HCT116 (cell line): ENCODE measurements around the gene MMP23B. TPM values are rescaled to one million over a fixed set of nuclear protein-coding genes. Genes with fewer than 3 reads are reported as not detected.
"Not testable (repeated sequence)": the region's sequence is repeated elsewhere in the genome, so short reads cannot be mapped to it uniquely, and the experiment has no call there.

Source experiments
- ATAC-seq: fragments of 200-7000 bp; cut with Tn5 transposase; 2 replicates; pipeline ENCODE4 v1.9.1; 2020; ENCODE audit warnings: mild to moderate bottlenecking, moderate library complexity
- BruUV-seq: library from RNA; stranded (reverse); fragments of 400-500 nt; replicated peaks from 2 replicates; lab custom pipeline; 2021; lab: Mats Ljungman, UMichigan
- CTCF ChIA-PET: fragments of 300-600 bp; sonication (Branson Sonifier 250); formaldehyde crosslinking; loops from one replicate; lab custom pipeline; 2021; ENCODE audit warnings: antibody characterized with exemption; lab: Charles Lee
- POLR2A ChIA-PET: fragments of 300-600, 350-600 bp; sonication (Branson Sonifier 250); formaldehyde crosslinking; loops from one replicate; lab custom pipeline; 2021; ENCODE audit warnings: antibody characterized with exemption; lab: Charles Lee
- RAD21 ChIA-PET, 2 experiments: fragments of 300-600 bp; sonication (Branson Sonifier 250); formaldehyde crosslinking; loops; one replicate each; lab custom pipeline; 2023; ENCODE audit warnings: low total read pairs in 2 of 2; ENCODE audit not compliant: uncharacterized antibody in 2 of 2, unreplicated experiment in 2 of 2, low non-redundant PET in 1 of 2; lab: Charles Lee
- DNase-seq: peaks from one replicate; pipeline ENCODE4 v3.0.0-alpha.2; 2010; ENCODE audit warnings: low read depth, low spot score
- H2AFZ ChIP-seq: fragments of 200-600 bp; shearing (Covaris generic), sonication (generic); 2 replicates; pipeline ENCODE4 v1.6.1; 2017; ENCODE audit warnings: low read depth, mixed run types, mixed read lengths, antibody characterized with exemption, low read length; ENCODE audit not compliant: poor library complexity, severe bottlenecking
- H3K27ac ChIP-seq: 2 replicates; pipeline ENCODE4 v1.5.1; 2012; ENCODE audit warnings: low read depth, low read length
- H3K27me3 ChIP-seq: fragments of 200-600 bp; sonication (generic); 2 replicates; pipeline ENCODE4 v1.6.1; 2016; ENCODE audit warnings: mixed run types, low read length, mixed read lengths; ENCODE audit not compliant: insufficient read depth
- H3K36me3 ChIP-seq, 2 experiments: fragments of 200-500 bp in 1 of 2; fragments of 200-600 bp in 1 of 2; sonication (Bioruptor generic) in 1 of 2; sonication (generic) in 1 of 2; 2 replicates each; pipeline versions ENCODE4 v1.5.1 to v1.6.1; 2014 to 2016; ENCODE audit warnings: low read length in 2 of 2, inconsistent platforms in 1 of 2, mixed read lengths in 1 of 2, mixed run types in 1 of 2; ENCODE audit not compliant: insufficient read depth in 2 of 2, control insufficient read depth in 1 of 2
- H3K4me1 ChIP-seq, 2 experiments: fragments of 200-600 bp in 1 of 2; sonication (generic) in 1 of 2; 2 replicates each; pipeline versions ENCODE4 v1.5.1 to v1.6.1; 2012 to 2017; ENCODE audit warnings: low read length in 2 of 2, inconsistent platforms in 1 of 2, mild to moderate bottlenecking in 1 of 2, mixed read lengths in 1 of 2, mixed run types in 1 of 2, moderate library complexity in 1 of 2; ENCODE audit not compliant: insufficient read depth in 2 of 2, control insufficient read depth in 1 of 2
- H3K4me2 ChIP-seq: fragments of 200-600 bp; sonication (generic); 2 replicates; pipeline ENCODE4 v1.6.1; 2017; ENCODE audit warnings: mixed run types, low read length, mixed read lengths
- H3K4me3 ChIP-seq, 2 experiments: fragments of 200-600 bp in 1 of 2; sonication (generic) in 1 of 2; replicated peaks in 1 of 2; 2 replicates each; pipeline ENCODE4 v1.5.1; 2011 to 2016; ENCODE audit warnings: low read length in 2 of 2, control low read depth in 1 of 2, low read depth in 1 of 2, mild to moderate bottlenecking in 1 of 2, mixed read lengths in 1 of 2, mixed run types in 1 of 2
- H3K79me2 ChIP-seq: fragments of 200-600 bp; sonication (generic); 2 replicates; pipeline ENCODE4 v1.6.1; 2017; ENCODE audit warnings: mild to moderate bottlenecking, mixed run types, low read length, moderate library complexity, mixed read lengths; ENCODE audit not compliant: insufficient read depth
- H3K9ac ChIP-seq: fragments of 200-600 bp; sonication (generic); 2 replicates; pipeline ENCODE4 v1.6.1; 2016; ENCODE audit warnings: low read length, mixed read lengths
- H3K9me2 ChIP-seq: fragments of 200-600 bp; sonication (generic), shearing (Covaris generic); 2 replicates; pipeline ENCODE4 v1.6.1; 2017; ENCODE audit warnings: mixed run types, mild to moderate bottlenecking, moderate library complexity; ENCODE audit not compliant: insufficient read depth
- H3K9me3 ChIP-seq, 2 experiments: fragments of 200-500 bp in 1 of 2; fragments of 200-600 bp in 1 of 2; sonication (Bioruptor generic) in 1 of 2; sonication (generic) in 1 of 2; 2 replicates each; pipeline ENCODE4 v1.6.1; 2014 to 2017; ENCODE audit warnings: low read length in 2 of 2, mixed read lengths in 2 of 2, inconsistent platforms in 1 of 2, low read depth in 1 of 2, mild to moderate bottlenecking in 1 of 2, mixed run types in 1 of 2, moderate library complexity in 1 of 2; ENCODE audit not compliant: control insufficient read depth in 1 of 2, insufficient read depth in 1 of 2
- H4K20me1 ChIP-seq: fragments of 200-600 bp; sonication (generic), shearing (Covaris generic); 2 replicates; pipeline ENCODE4 v1.6.1; 2017; ENCODE audit warnings: mixed run types, mild to moderate bottlenecking, moderate library complexity; ENCODE audit not compliant: insufficient read depth
- intact Hi-C: fragments of 100-400 bp; cut with micrococcal nuclease; formaldehyde crosslinking; loops from 2 replicates; pipeline ENCODE4 v1.10.0; 2022
- total RNA-seq: library from RNA; stranded (reverse); gene quantifications from one replicate; pipeline ENCODE4 v1.2.1, GENCODE V29; 2021; ENCODE audit not compliant: unreplicated experiment

The MMP23B gene
- total RNA-seq, 1 experiment from 2014 or later: 8.7 TPM

DNA sequence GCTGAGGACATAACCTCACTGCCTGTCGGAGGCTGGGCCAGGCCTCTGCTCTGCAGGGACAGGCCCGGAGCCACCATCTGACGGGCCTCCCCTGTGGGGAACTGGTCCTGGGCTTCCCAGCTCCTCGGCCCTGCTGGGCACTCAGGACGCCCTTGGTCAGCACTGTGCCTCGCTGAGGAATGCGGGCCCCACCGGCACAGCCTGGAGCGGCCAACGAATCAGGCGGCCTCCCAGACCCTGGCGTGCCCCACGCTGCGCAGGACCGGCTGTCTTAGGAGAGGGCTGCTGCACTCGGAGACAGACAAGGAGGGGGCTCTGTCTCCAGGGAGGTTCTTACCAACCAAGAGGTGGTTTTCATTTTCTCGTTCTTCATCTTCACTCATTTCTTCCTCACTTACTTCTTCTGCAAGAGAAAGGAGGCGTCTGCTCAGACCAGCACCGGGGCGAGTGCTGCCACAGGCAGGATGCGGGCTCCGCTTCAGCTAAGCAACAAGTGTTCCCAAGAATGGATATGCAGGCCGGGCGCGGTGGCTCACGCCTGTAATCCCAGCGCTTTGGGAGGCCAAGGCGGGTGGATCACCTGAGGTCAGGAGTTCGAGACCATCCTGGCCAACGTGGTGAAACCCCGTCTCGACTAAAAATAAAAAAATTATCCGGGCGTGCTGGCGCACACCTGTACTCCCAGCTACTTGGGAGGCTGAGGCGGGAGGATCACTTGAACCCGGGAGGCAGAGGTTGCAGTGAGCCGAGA is 8.9 kb downstream of the MMP23B start:
- H3K9ac ChIP-seq, H3K36me3 ChIP-seq, H3K27me3 ChIP-seq, RAD21 ChIA-PET, H3K4me2 ChIP-seq, H4K20me1 ChIP-seq, ATAC-seq, H3K27ac ChIP-seq, H3K79me2 ChIP-seq, H3K4me1 ChIP-seq, H3K9me2 ChIP-seq, CTCF ChIA-PET, H3K4me3 ChIP-seq, DNase-seq, BruUV-seq, H2AFZ ChIP-seq, intact Hi-C loops, H3K9me3 ChIP-seq, POLR2A ChIA-PET: not testable (repeated sequence)

DNA sequence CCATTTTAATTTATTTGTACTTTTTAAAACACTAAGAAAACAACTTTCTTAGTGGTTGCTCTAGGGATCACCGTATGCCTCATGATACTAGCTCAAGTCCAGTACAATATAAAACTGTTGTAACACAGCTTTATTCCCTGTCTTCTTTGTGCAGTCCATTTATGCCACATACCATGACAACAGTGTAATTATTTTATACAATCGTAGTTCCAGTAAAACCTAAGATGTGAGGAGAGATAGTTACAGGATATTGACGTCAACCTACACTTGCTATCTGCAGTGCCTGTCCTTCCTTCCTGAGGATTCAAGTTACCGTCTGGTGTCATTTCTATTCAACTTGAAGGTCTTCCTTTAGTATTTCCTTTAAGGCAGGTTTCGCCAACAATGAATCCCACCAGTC is 14.4 kb downstream of the MMP23B start:
- DNase-seq, H3K4me2 ChIP-seq, H2AFZ ChIP-seq, H3K9ac ChIP-seq, H3K27me3 ChIP-seq, POLR2A ChIA-PET, CTCF ChIA-PET, RAD21 ChIA-PET, H3K4me3 ChIP-seq, H3K4me1 ChIP-seq, H3K9me3 ChIP-seq, H3K79me2 ChIP-seq, ATAC-seq, H3K9me2 ChIP-seq, H3K27ac ChIP-seq, H4K20me1 ChIP-seq, BruUV-seq, intact Hi-C loops: not testable (repeated sequence)
- H3K36me3 ChIP-seq: peaks cover 8 to 19% of the 10 kb centered on the region in 2 experiments; a peak in 3 of 4 replicates

DNA sequence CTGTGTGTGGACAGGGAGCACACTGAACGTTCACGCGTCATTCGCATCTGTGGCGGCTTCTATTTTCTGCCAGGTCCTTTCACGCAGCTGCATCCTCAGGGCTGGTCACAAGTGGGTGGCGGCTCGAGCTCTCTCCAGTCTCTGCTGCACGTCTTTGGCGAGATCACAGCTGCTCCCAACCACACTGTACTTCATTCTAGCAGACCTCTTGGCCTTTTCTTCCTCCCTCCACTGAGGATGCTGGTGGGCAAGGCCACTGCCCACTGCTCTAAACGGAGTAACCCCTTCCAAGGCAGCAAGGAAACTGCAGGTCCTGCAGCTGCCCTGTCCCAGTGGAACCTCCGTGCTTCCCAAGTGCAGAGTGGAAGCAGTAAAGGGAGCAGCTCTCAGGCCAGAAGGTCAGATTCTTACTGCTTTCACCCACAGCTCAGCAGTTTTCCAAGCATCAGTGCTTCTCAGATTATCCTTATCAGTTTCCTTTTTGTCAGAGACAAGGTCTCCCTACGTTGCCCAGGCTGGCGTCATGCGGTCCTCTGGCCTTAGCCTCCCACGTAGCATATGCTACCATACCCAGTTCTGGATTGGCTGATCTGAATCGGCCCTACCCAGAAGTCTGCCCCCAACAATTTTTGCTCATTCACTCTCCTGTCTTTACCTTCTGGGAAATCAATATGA is 15.7 kb downstream of the MMP23B start:
- H3K27ac ChIP-seq, H3K9me3 ChIP-seq, H3K4me1 ChIP-seq, CTCF ChIA-PET, BruUV-seq, H3K4me3 ChIP-seq, H3K9ac ChIP-seq, H2AFZ ChIP-seq, POLR2A ChIA-PET, H3K4me2 ChIP-seq, RAD21 ChIA-PET, H3K9me2 ChIP-seq, ATAC-seq, intact Hi-C loops, H3K79me2 ChIP-seq, H3K27me3 ChIP-seq, DNase-seq, H4K20me1 ChIP-seq: not testable (repeated sequence)
- H3K36me3 ChIP-seq: peaks cover 14 to 31% of the 10 kb centered on the region in 2 experiments; a peak in 3 of 4 replicates

DNA sequence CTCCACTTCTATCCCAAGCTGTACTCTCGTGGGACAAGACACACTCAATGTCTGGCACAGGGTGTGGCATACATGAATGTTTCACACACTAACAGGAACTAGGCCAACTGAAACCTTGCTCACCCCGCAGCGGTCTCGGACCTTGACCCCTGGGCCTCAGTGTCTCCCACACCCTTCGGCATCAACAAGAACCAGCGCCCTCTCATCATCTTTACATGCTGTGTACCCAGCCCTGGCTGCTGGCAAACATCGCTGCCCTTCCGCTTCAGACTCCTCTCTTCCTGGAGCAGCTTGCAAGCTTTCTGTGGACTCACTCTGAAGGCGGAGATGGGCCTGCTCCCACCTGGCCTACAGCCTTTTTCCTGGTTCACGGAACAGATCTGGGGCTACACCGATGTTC is 16.3 kb downstream of the MMP23B start:
- H3K27ac ChIP-seq, H3K9ac ChIP-seq, POLR2A ChIA-PET, H4K20me1 ChIP-seq, H3K9me2 ChIP-seq, CTCF ChIA-PET, DNase-seq, H3K4me1 ChIP-seq, H3K4me3 ChIP-seq, BruUV-seq, H3K9me3 ChIP-seq, intact Hi-C loops, RAD21 ChIA-PET, H2AFZ ChIP-seq, H3K4me2 ChIP-seq, ATAC-seq, H3K27me3 ChIP-seq, H3K79me2 ChIP-seq: not testable (repeated sequence)
- H3K36me3 ChIP-seq: peaks cover 14 to 32% of the 10 kb centered on the region in 2 experiments; a peak in 3 of 4 replicates
